Measurements from ENCODE around the gene TRIM62. TPM values are rescaled to one million over a fixed set of nuclear protein-coding genes. Genes with fewer than 3 reads are reported as not detected.

TRIM62 gene
- total and polyA plus RNA-seq, 7 donors, result 4.0 to 14.2 (median 5.5) TPM

GRCh38 chr1:33147275-33147996 lies 34.4 kb downstream of the TRIM62 start:
- 95 to 97% (median 96%) methylated on average over 30 of the region's 30 CpGs for WGBS, 3 donors
- DNase-seq (no peak), ATAC-seq (peak in 1 of 4 donors; percentile 18)
- H3K27ac ChIP-seq, result no peak overlapping the region
- no peaks in the 10 kb centered on the region for H3K9me3 ChIP-seq
- intact Hi-C loops (cut with DNase I), result no loop called here
- H3K27me3 ChIP-seq (ENCODE audit: insufficient read depth in 3 of 3, low read length in 2 of 3), result peaks cover 0 to 3% (median 0%) of the 10 kb centered on the region in 3 donors
- H3K36me3 ChIP-seq (ENCODE audit: insufficient read depth in 1 of 2, low read depth in 1 of 2), result peaks cover 0 to 41% of the 10 kb centered on the region in 2 donors
- no peak for TF ChIP-seq CTCF (IDR thresholded peaks at IDR 0.05)
- H3K4me3 ChIP-seq, result no peak overlapping the region
- H3K4me1 ChIP-seq, result no peaks in the 10 kb centered on the region

GRCh38 chr1:33146003-33146402 lies 35.8 kb downstream of the TRIM62 start:
- ATAC-seq (no peak), DNase-seq (no peak)
- Histone ChIP-seq H3K36me3 (ENCODE audit: insufficient read depth in 1 of 2, low read depth in 1 of 2) (peaks cover 0 to 41% of the 10 kb centered on the region in 2 donors), H3K4me3 (no peak overlapping the region), H3K27me3 (ENCODE audit: insufficient read depth in 3 of 3, low read length in 2 of 3) (no peaks in the 10 kb centered on the region), H3K27ac (no peak overlapping the region), H3K4me1 (no peaks in the 10 kb centered on the region), H3K9me3 (no peaks in the 10 kb centered on the region)
- intact Hi-C loops (cut with DNase I), result no loop called here
- 47 to 79% (median 58%) methylated on average over 3 of the region's 3 CpGs for whole genome bisulfite sequencing, 3 donors
- no peak for TF ChIP-seq CTCF (IDR thresholded peaks at IDR 0.05)

GRCh38 chr1:33143698-33144097 lies 38.1 kb downstream of the TRIM62 start:
- ATAC-seq (no peak), DNase-seq (no peak)
- no peak for TF ChIP-seq CTCF (IDR thresholded peaks at IDR 0.05)
- no peak overlapping the region for H3K4me3 ChIP-seq
- no peaks in the 10 kb centered on the region for H3K4me1 ChIP-seq
- WGBS, 3 donors, result 83 to 98% (median 92%) methylated on average over 2 of the region's 2 CpGs
- H3K9me3 ChIP-seq, result no peaks in the 10 kb centered on the region
- peaks cover 0 to 41% of the 10 kb centered on the region in 2 donors for H3K36me3 ChIP-seq (ENCODE audit: insufficient read depth in 1 of 2, low read depth in 1 of 2)
- intact Hi-C loops (cut with DNase I), result no loop called here
- H3K27me3 ChIP-seq (ENCODE audit: insufficient read depth in 3 of 3, low read length in 2 of 3), result no peaks in the 10 kb centered on the region
- H3K27ac ChIP-seq, result no peak overlapping the region

- Histone ChIP-seq H3K4me3 (no peak overlapping the region), H3K9me3 (no peaks in the 10 kb centered on the region), H3K27ac (no peak overlapping the region), H3K4me1 (no peaks in the 10 kb centered on the region), H3K27me3 (ENCODE audit: insufficient read depth in 3 of 3, low read length in 2 of 3) (no peaks in the 10 kb centered on the region), H3K36me3 (ENCODE audit: insufficient read depth in 1 of 2, low read depth in 1 of 2) (peaks cover 0 to 38% of the 10 kb centered on the region in 2 donors)
- DNase-seq (no peak), ATAC-seq (peak in 2 of 4 donors; percentile 23 to 32)
- no peak for TF ChIP-seq CTCF (IDR thresholded peaks at IDR 0.05)
- intact Hi-C loops (cut with DNase I), result no loop called here
- 71 to 81% (median 76%) methylated on average over 4 of the region's 4 CpGs for WGBS, 3 donors
Measured at GRCh38 chr1:33143176-33143575, 38.7 kb downstream of the TRIM62 start.

Measured in psoas muscle (tissue), 8 donors.